Liver (tissue), 3 donors: ENCODE measurements around the gene LIMS1.
"Not testable (repeated sequence)": the region's sequence is repeated elsewhere in the genome, so short reads cannot be mapped to it uniquely, and the experiment has no call there.

ENCODE experiments used
- EGR1 ChIP-seq, 2 donors: IDR thresholded peaks; 2 replicates each; pipeline ENCODE4 v1.6.1; 2016 to 2018; ENCODE audit warnings: antibody characterized with exemption in 2 of 2, low read depth in 2 of 2
- GABPA ChIP-seq, 2 donors: IDR thresholded peaks in 1 of 2; conservative IDR thresholded peaks in 1 of 2; 2 replicates each; pipeline ENCODE4 v1.6.1; 2016; ENCODE audit warnings: antibody characterized with exemption in 2 of 2, mild to moderate bottlenecking in 1 of 2, moderate library complexity in 1 of 2
- HNF4A ChIP-seq, 2 donors: conservative IDR thresholded peaks; 2 replicates each; pipeline ENCODE4 v1.6.1; 2016; ENCODE audit warnings: antibody characterized with exemption in 2 of 2, mild to moderate bottlenecking in 2 of 2
- TF ChIP-seq, protein P1 (sequence below): fragments of 150-350 bp; IDR thresholded peaks from 2 replicates; pipeline ENCODE4 v1.5.1; 2017; ENCODE audit warnings: improper control_type of control experiment, low read depth, low read length; ENCODE audit not compliant: missing input control
- TF ChIP-seq, protein P2 (sequence below): IDR thresholded peaks from 2 replicates; pipeline ENCODE4 v1.6.1; 2016; ENCODE audit warnings: antibody characterized with exemption
- donor health status: healthy.
- donor health status: healthy.

DNA sequence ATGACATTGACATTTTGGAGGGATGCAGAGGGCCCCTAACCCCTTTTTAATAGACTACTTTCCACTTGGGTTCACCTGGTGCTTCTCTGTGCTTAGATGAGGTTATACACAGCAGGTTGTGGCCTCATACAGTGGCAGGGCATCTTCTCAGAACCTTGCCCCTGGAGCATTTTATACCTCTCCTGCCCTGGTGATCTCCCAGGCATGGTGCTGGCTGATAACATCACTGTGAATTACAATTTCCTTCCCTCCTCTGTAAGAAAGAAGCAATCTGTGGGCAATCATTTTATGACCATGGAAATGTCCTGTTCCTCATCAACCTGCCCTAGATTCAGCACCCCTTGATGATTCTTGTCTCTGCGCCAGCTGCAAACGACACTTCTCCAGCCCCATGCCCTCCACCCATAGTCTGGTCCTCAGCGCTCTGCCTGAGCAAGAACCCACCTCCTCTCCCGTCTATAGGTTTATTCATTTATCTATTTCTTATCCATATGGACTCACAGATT is 143.0 kb downstream of the LIMS1 start:
- TF ChIP-seq, protein P1, sequence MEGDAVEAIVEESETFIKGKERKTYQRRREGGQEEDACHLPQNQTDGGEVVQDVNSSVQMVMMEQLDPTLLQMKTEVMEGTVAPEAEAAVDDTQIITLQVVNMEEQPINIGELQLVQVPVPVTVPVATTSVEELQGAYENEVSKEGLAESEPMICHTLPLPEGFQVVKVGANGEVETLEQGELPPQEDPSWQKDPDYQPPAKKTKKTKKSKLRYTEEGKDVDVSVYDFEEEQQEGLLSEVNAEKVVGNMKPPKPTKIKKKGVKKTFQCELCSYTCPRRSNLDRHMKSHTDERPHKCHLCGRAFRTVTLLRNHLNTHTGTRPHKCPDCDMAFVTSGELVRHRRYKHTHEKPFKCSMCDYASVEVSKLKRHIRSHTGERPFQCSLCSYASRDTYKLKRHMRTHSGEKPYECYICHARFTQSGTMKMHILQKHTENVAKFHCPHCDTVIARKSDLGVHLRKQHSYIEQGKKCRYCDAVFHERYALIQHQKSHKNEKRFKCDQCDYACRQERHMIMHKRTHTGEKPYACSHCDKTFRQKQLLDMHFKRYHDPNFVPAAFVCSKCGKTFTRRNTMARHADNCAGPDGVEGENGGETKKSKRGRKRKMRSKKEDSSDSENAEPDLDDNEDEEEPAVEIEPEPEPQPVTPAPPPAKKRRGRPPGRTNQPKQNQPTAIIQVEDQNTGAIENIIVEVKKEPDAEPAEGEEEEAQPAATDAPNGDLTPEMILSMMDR: not testable (repeated sequence)
- TF ChIP-seq GABPA (IDR thresholded peaks at IDR 0.05 in 1 of 2, conservative IDR thresholded peaks at IDR 0.05 in 1 of 2); EGR1 (IDR thresholded peaks at IDR 0.05; ENCODE audit: low read depth in 2 of 2); HNF4A (conservative IDR thresholded peaks at IDR 0.05): not testable (repeated sequence)
- TF ChIP-seq, protein P2, sequence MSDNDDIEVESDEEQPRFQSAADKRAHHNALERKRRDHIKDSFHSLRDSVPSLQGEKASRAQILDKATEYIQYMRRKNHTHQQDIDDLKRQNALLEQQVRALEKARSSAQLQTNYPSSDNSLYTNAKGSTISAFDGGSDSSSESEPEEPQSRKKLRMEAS: not testable (repeated sequence)
